Transverse colon (tissue), 4 donors: Measurements from ENCODE around the gene GNS. TPM values are rescaled to one million over a fixed set of nuclear protein-coding genes. Genes with fewer than 3 reads are reported as not detected.
A peak's percentile ranks its signal among the peaks of the same experiment; 100 is the strongest.

ENCODE experiments used
- DNase-seq: peaks from one replicate; pipeline ENCODE4 v3.0.0-alpha.2; 2019
- H3K27ac ChIP-seq, 4 donors: fragments of 200-600 bp; sonication (generic); 2 replicates each; pipeline ENCODE4 v1.5.1; 2016 to 2018; ENCODE audit warnings: inconsistent platforms in 4 of 4
- H3K27me3 ChIP-seq: fragments of 200-600 bp; sonication (generic); 2 replicates; pipeline ENCODE4 v1.5.1; 2017; ENCODE audit warnings: inconsistent platforms
- H3K36me3 ChIP-seq, 4 donors: fragments of 200-600 bp; sonication (generic); 2 replicates each; pipeline ENCODE4 v1.5.1; 2017 to 2019; ENCODE audit warnings: inconsistent platforms in 4 of 4
- H3K4me1 ChIP-seq, 4 donors: fragments of 200-600 bp; sonication (generic); 2 replicates each; pipeline ENCODE4 v1.5.1; 2017 to 2020; ENCODE audit warnings: inconsistent platforms in 4 of 4
- H3K4me3 ChIP-seq, 4 donors: fragments of 200-600 bp; sonication (generic); 1 replicate in 1 of 4; 2 replicates in 3 of 4; pipeline versions ENCODE4 v1.5.1 to v1.6.1; 2017 to 2019; ENCODE audit warnings: inconsistent platforms in 4 of 4
- H3K9me3 ChIP-seq, 2 donors: fragments of 200-600 bp; sonication (generic); 2 replicates each; pipeline ENCODE4 v1.5.1; 2017 to 2019; ENCODE audit warnings: inconsistent platforms in 2 of 2
- EP300 ChIP-seq: sonication (generic); formaldehyde crosslinking; IDR thresholded peaks from one replicate; pipeline ENCODE4 v1.6.1; 2017; ENCODE audit warnings: antibody characterized with exemption, low read depth
- POLR2A ChIP-seq: fragments of 450-650 bp; IDR thresholded peaks from one replicate; pipeline ENCODE4 v1.6.1; 2016; ENCODE audit warnings: antibody characterized with exemption, mild to moderate bottlenecking, moderate library complexity
- POLR2AphosphoS5 ChIP-seq, 3 donors: sonication (generic); formaldehyde crosslinking; IDR thresholded peaks; one replicate each; pipeline ENCODE4 v1.6.1; 2016; ENCODE audit warnings: antibody characterized with exemption in 3 of 3
- WGBS, 2 donors: methylation state at CpG; one replicate each; pipeline ENCODE4 v1.1.5; 2018; ENCODE audit warnings: low coverage in 1 of 2; 5-methylcytosine and 5-hydroxymethylcytosine counted together
- in situ Hi-C, 4 donors: fragments of 200-750 bp; cut with MboI; loops; one replicate each; pipeline versions ENCODE4 v1.15.0 to v1.15.1; 2017; ENCODE audit warnings: low sequenced_read_pairs in 3 of 4, low pct_ligation_motif_present in 1 of 4, low pct_unique_long_range_greater_than_20kb in 1 of 4
- intact Hi-C: fragments of 100-400 bp; cut with DNase I; formaldehyde crosslinking; loops from one replicate; pipeline ENCODE4 v1.15.1; 2023; ENCODE audit warnings: low total_unique reads
- total RNA-seq, 4 donors: library from RNA; depleted of rRNA; stranded (reverse); fragments of >200 nt; gene quantifications; one replicate each; pipeline ENCODE4 v1.1.0, GENCODE V29; 2016
- TF ChIP-seq, protein P1 (sequence below), 5 experiments: fragments of 200-600 bp in 3 of 5; fragments of 450-650 bp in 2 of 5; sonication (generic) in 3 of 5; IDR thresholded peaks; 1 replicate in 2 of 5; 2 replicates in 3 of 5; pipeline ENCODE4 v1.5.1; 2016 to 2017; ENCODE audit warnings: antibody characterized with exemption in 5 of 5, inconsistent platforms in 3 of 5, mild to moderate bottlenecking in 2 of 5, moderate library complexity in 1 of 5

The GNS gene
- total RNA-seq, 4 donors from 2014 or later: 22.3 to 67.0 (median 48.3) TPM

DNA sequence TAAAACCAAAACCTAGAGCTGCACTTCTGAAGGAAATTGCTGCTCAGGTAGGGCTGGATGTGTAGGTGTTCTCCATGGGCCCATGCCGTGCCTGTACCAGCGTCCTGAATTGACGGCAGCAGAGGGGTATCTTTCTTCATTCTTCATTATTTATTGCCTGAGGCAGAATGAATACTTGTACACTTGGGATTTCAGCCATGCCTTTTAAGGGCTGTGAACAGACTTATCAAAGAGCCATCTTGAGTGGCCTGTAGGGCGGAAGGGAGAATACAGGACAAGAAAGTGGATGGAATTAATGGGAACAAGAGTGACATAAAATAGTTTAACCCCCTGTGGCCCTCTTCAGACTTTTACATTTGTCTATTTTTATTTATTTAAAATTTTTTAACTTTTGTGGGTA, 87.5 kb downstream of the GNS start:
- no peak for TF ChIP-seq POLR2A
- TF ChIP-seq, protein P1, sequence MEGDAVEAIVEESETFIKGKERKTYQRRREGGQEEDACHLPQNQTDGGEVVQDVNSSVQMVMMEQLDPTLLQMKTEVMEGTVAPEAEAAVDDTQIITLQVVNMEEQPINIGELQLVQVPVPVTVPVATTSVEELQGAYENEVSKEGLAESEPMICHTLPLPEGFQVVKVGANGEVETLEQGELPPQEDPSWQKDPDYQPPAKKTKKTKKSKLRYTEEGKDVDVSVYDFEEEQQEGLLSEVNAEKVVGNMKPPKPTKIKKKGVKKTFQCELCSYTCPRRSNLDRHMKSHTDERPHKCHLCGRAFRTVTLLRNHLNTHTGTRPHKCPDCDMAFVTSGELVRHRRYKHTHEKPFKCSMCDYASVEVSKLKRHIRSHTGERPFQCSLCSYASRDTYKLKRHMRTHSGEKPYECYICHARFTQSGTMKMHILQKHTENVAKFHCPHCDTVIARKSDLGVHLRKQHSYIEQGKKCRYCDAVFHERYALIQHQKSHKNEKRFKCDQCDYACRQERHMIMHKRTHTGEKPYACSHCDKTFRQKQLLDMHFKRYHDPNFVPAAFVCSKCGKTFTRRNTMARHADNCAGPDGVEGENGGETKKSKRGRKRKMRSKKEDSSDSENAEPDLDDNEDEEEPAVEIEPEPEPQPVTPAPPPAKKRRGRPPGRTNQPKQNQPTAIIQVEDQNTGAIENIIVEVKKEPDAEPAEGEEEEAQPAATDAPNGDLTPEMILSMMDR (IDR thresholded peaks at IDR 0.05): peak in 1 of 5 experiments; percentile 17
- intact Hi-C loops (no loop called here), in situ Hi-C loops (loop anchor here in 1 of 4 donors (10.0 kb wide), 1 partner anchor 47 kb away; no protein-coding TSS in a partner anchor)
- 43 to 45% methylated on average over 4 of the region's 4 CpGs for WGBS, 2 donors
- Histone ChIP-seq H3K9me3 (no peaks in the 10 kb centered on the region), H3K27ac (peak overlapping the region; percentile 80 to 90 (median 87)), H3K4me3 (no peak overlapping the region), H3K27me3 (no peaks in the 10 kb centered on the region), H3K4me1 (peaks cover 78 to 100% (median 83%) of the 10 kb centered on the region in 4 donors), H3K36me3 (no peaks in the 10 kb centered on the region)
- no peak for DNase-seq

DNA sequence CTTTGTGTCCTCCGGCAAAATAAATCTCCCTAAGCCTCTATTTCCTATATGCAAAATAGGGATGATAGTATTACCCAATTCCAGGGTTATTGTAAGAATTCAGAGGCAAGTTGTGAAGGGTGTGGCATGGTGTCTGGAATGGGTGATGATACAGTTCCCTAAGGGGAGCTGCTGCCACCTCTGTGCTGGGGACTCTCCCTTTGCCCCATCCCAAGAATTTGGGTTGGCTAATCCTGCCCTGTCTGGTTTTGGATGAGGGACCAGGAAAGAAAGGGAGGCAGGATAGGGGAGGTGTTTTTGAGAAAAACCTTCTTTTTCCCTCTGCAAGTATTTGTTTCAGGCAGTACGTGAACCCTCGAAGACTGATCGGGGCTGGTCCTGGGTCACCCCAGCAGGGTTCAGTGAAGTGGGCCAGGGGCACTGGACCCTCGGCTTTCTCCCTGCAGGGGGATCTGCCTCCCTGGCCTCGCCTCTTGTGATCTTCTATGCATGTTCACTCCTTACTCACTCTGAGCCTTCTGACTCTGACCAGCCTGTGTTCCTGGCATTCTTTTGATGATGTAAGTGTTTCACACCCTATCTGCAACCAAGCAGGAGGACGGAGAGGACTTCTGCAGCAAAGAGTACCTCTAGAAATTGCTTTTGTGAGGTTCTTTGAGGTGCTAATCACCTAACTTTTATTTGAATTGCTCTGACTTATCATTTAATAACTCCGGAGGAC, 88.1 kb downstream of the GNS start:
- peak; percentile 36 for TF ChIP-seq POLR2A
- TF ChIP-seq, protein P1 (IDR thresholded peaks at IDR 0.05): no peak
- TF ChIP-seq EP300: no peak
- peak; percentile 64 to 74 (median 69) for TF ChIP-seq POLR2AphosphoS5 (IDR thresholded peaks at IDR 0.05)
- Histone ChIP-seq H3K27me3 (no peaks in the 10 kb centered on the region), H3K36me3 (no peaks in the 10 kb centered on the region), H3K27ac (peak overlapping the region; percentile 80 to 90 (median 87)), H3K9me3 (no peaks in the 10 kb centered on the region), H3K4me3 (no peak overlapping the region), H3K4me1 (peaks cover 83 to 100% (median 88%) of the 10 kb centered on the region in 4 donors)
- intact Hi-C loops (no loop called here), in situ Hi-C loops (loop anchor here in 1 of 4 donors (10.0 kb wide), 1 partner anchor 46 kb away; no protein-coding TSS in a partner anchor)
- 27 to 56% methylated on average over 3 to 8 of the region's 8 CpGs for WGBS, 2 donors
- peak; percentile 55 for DNase-seq

DNA sequence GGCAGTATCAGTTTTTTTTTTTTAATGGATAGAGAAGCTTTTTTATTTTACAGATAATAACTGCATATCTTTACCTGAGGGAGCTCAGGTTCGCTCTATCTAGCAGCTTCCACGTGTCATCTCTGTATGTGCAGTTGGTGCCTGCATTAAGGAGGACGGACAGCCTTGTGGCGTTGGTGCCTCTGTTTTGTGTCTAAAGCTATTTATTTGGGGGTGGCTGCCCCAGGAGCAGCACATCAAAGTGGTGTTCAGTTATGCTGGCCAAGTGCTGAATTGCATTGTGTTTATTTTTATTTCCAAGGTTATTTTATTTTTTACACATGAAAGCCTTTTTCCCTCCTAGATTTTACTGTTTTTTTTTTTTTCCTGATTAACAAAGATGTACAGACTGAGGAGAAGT, 89.2 kb downstream of the GNS start:
- Histone ChIP-seq H3K9me3 (no peaks in the 10 kb centered on the region), H3K36me3 (no peaks in the 10 kb centered on the region), H3K27me3 (no peaks in the 10 kb centered on the region), H3K4me3 (peak overlapping the region in 1 of 4 donors; percentile 35), H3K27ac (peak overlapping the region; percentile 80 to 90 (median 87)), H3K4me1 (peaks cover 81 to 100% (median 89%) of the 10 kb centered on the region in 4 donors)
- DNase-seq: no peak
- WGBS, 2 donors: 43 to 47% methylated on average over 4 of the region's 4 CpGs
- no peak for TF ChIP-seq POLR2A
- TF ChIP-seq, protein P1 (IDR thresholded peaks at IDR 0.05): peak in 2 of 5 experiments; percentile 14 to 35
- in situ Hi-C loops (loop anchor here in 1 of 4 donors (10.0 kb wide), 1 partner anchor 45 kb away; no protein-coding TSS in a partner anchor), intact Hi-C loops (no loop called here)

DNA sequence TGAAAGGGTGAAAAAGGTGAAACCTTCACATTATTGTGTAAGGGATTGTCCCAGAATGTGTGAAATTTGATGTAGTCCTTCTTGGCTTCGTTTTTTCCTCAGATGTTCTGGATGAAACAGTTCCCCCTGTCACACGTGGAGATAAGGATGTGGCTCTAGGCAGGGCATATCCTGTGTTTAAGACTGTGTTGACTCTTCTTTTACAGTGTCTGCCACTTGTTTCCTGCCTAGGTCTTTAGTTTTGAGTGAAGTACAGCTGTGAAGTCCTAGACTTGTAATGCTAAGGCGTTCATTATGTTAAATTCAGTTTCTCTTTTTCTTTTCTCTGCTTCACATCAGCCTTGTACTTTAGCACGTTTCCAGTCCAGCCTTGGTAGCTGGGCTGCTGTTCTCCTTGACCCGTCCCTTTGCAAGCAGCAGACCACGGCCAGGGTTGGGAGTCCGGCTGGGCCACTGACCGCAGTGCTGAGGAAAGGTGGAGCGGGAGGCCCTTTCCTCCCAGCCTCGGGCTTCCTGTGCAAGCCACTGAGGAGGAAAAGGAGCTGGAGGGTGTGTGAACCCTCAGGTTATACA, 89.8 kb downstream of the GNS start:
- Histone ChIP-seq H3K27me3 (no peaks in the 10 kb centered on the region), H3K4me1 (peaks cover 79 to 100% (median 85%) of the 10 kb centered on the region in 4 donors), H3K4me3 (peak overlapping the region in 1 of 4 donors; percentile 35), H3K9me3 (no peaks in the 10 kb centered on the region), H3K36me3 (no peaks in the 10 kb centered on the region), H3K27ac (peak overlapping the region; percentile 80 to 90 (median 87))
- 16 to 17% methylated on average over 10 of the region's 10 CpGs for WGBS, 2 donors
- intact Hi-C loops (no loop called here), in situ Hi-C loops (no loop called here)
- TF ChIP-seq POLR2AphosphoS5 (IDR thresholded peaks at IDR 0.05) (peak in 2 of 3 donors; percentile 32 to 49), POLR2A (peak; percentile 23)
- TF ChIP-seq, protein P1 (IDR thresholded peaks at IDR 0.05): no peak
- DNase-seq: peak; percentile 61
